Lung (tissue), 12 donors: ENCODE results near the gene NGEF. TPM values are rescaled to one million over a fixed set of nuclear protein-coding genes. Genes with fewer than 3 reads are reported as not detected.

Source experiments
- ATAC-seq: fragments of 200-7000 bp; cut with Tn5 transposase; one replicate; pipeline ENCODE4 v1.9.1; 2020; ENCODE audit warnings: moderate number of reproducible peaks; ENCODE audit not compliant: insufficient read depth, low FRiP score
- DNase-seq, 3 donors: peaks; one replicate each; pipeline ENCODE4 v3.0.0-alpha.2; 2013 to 2017
- H3K27ac ChIP-seq, 2 donors: one replicate each; pipeline ENCODE4 v1.5.1; 2013; ENCODE audit warnings: mild to moderate bottlenecking in 2 of 2, moderate library complexity in 2 of 2, control low read depth in 1 of 2, inconsistent platforms in 1 of 2, low read depth in 1 of 2, low read length in 1 of 2
- H3K27me3 ChIP-seq, 3 donors: one replicate each; pipeline ENCODE4 v1.5.1; 2013; ENCODE audit warnings: low read length in 2 of 3; ENCODE audit not compliant: control insufficient read depth in 3 of 3, insufficient read depth in 3 of 3
- H3K36me3 ChIP-seq, 4 donors: one replicate each; pipeline ENCODE4 v1.5.1; 2013; ENCODE audit warnings: low read length in 4 of 4, mild to moderate bottlenecking in 1 of 4, moderate library complexity in 1 of 4; ENCODE audit not compliant: control insufficient read depth in 4 of 4, insufficient read depth in 4 of 4
- H3K4me1 ChIP-seq, 5 donors: one replicate each; pipeline ENCODE4 v1.5.1; 2013; ENCODE audit warnings: low read length in 5 of 5, mild to moderate bottlenecking in 2 of 5, moderate library complexity in 1 of 5; ENCODE audit not compliant: control insufficient read depth in 5 of 5, insufficient read depth in 5 of 5
- H3K4me3 ChIP-seq: one replicate; pipeline ENCODE4 v1.5.1; 2013; ENCODE audit warnings: mild to moderate bottlenecking, control low read depth, moderate library complexity
- H3K9ac ChIP-seq, 2 donors: one replicate each; pipeline ENCODE4 v1.5.1; 2013; ENCODE audit warnings: low read length in 2 of 2, control low read depth in 1 of 2; ENCODE audit not compliant: insufficient read depth in 1 of 2
- H3K9me3 ChIP-seq, 4 donors: one replicate each; pipeline ENCODE4 v1.5.1; 2013; ENCODE audit warnings: low read length in 3 of 4, mild to moderate bottlenecking in 1 of 4, moderate library complexity in 1 of 4; ENCODE audit not compliant: control insufficient read depth in 4 of 4, insufficient read depth in 3 of 4
- CTCF ChIP-seq: IDR thresholded peaks from 2 replicates; pipeline ENCODE4 v1.5.1; 2012; ENCODE audit warnings: mild to moderate bottlenecking; ENCODE audit errors: control extremely low read depth, extremely low read depth
- WGBS, 2 donors: extraction: QIAGEN DNeasy Blood & Tissue Kit; methylation state at CpG; one replicate each; pipeline ENCODE4 v1.1.7; 2013; 5-methylcytosine and 5-hydroxymethylcytosine counted together
- polyA plus RNA-seq, 2 donors: library from polyadenylated mRNA; stranded (reverse); fragments of 200-250 nt; gene quantifications; one replicate each; pipeline ENCODE4 v1.2.1, GENCODE V29; 2013
- total RNA-seq, 2 donors: library from RNA; depleted of rRNA in 1 of 2; stranded (reverse); fragments of >200 nt in 1 of 2; gene quantifications; one replicate each; pipeline ENCODE4 v1.2.1, GENCODE V29; 2014 to 2021
- donor health status: control.
- donor health status: control.
- donor health status: Bipolar disorder and iron deficiency.
- donor health status: healthy.
- donor health status: DM: yes; HTN: yes; CAD: no.

Gene NGEF
- total and polyA plus RNA-seq, 4 donors, result 0.35 to 2.4 (median 1.5) TPM

GRCh38 chr2:233041722-233042323 lies 28.8 kb upstream of the NGEF start:
- 74 to 77% methylated on average over 10 of the region's 10 CpGs for WGBS, 2 donors
- Histone ChIP-seq H3K36me3 (no peaks in the 10 kb centered on the region), H3K4me3 (no peak overlapping the region), H3K9ac (no peak overlapping the region), H3K4me1 (no peaks in the 10 kb centered on the region), H3K9me3 (no peaks in the 10 kb centered on the region), H3K27me3 (no peaks in the 10 kb centered on the region), H3K27ac (no peak overlapping the region)
- no peak for DNase-seq
- no peak for ATAC-seq
- TF ChIP-seq CTCF, result no peak

- Histone ChIP-seq H3K4me1 (no peaks in the 10 kb centered on the region), H3K9ac (no peak overlapping the region), H3K9me3 (no peaks in the 10 kb centered on the region), H3K36me3 (no peaks in the 10 kb centered on the region), H3K27ac (no peak overlapping the region), H3K27me3 (no peaks in the 10 kb centered on the region), H3K4me3 (no peak overlapping the region)
- DNase-seq (no peak), ATAC-seq (no peak)
- no peak for TF ChIP-seq CTCF
- WGBS, 2 donors, result 86 to 94% methylated on average over 4 of the region's 4 CpGs
These were observed 27.5 kb upstream of the NGEF start for GRCh38 chr2:233040571-233040970.

GRCh38 chr2:233039846-233040530 lies 26.9 kb upstream of the NGEF start:
- WGBS, 2 donors, result 93% methylated on average over 10 of the region's 10 CpGs
- TF ChIP-seq CTCF, result no peak
- Histone ChIP-seq H3K9me3 (no peaks in the 10 kb centered on the region), H3K27me3 (no peaks in the 10 kb centered on the region), H3K9ac (no peak overlapping the region), H3K4me1 (no peaks in the 10 kb centered on the region), H3K27ac (no peak overlapping the region), H3K4me3 (no peak overlapping the region), H3K36me3 (no peaks in the 10 kb centered on the region)
- ATAC-seq, result no peak
- DNase-seq, result no peak
